Esophagus squamous epithelium (tissue), 4 donors: ENCODE data around the gene PLSCR4.

Source experiments
- POLR2A ChIP-seq, 4 donors: fragments of 450-650 bp; IDR thresholded peaks; one replicate each; pipeline ENCODE4 v1.6.1; 2017; ENCODE audit warnings: antibody characterized with exemption in 4 of 4, mild to moderate bottlenecking in 4 of 4, moderate library complexity in 3 of 4
- TF ChIP-seq, protein P1 (sequence below), 6 experiments: fragments of 450-650 bp in 4 of 6; fragments of 200-600 bp in 2 of 6; sonication (generic) in 2 of 6; IDR thresholded peaks; one replicate each; pipeline ENCODE4 v1.5.1; 2016 to 2019; ENCODE audit warnings: antibody characterized with exemption in 6 of 6, mild to moderate bottlenecking in 4 of 6, moderate library complexity in 4 of 6

GRCh38 chr3:146221276-146221675, 29.6 kb downstream of the PLSCR4 start:
- TF ChIP-seq POLR2A (IDR thresholded peaks at IDR 0.05): no peak
- TF ChIP-seq, protein P1, sequence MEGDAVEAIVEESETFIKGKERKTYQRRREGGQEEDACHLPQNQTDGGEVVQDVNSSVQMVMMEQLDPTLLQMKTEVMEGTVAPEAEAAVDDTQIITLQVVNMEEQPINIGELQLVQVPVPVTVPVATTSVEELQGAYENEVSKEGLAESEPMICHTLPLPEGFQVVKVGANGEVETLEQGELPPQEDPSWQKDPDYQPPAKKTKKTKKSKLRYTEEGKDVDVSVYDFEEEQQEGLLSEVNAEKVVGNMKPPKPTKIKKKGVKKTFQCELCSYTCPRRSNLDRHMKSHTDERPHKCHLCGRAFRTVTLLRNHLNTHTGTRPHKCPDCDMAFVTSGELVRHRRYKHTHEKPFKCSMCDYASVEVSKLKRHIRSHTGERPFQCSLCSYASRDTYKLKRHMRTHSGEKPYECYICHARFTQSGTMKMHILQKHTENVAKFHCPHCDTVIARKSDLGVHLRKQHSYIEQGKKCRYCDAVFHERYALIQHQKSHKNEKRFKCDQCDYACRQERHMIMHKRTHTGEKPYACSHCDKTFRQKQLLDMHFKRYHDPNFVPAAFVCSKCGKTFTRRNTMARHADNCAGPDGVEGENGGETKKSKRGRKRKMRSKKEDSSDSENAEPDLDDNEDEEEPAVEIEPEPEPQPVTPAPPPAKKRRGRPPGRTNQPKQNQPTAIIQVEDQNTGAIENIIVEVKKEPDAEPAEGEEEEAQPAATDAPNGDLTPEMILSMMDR (IDR thresholded peaks at IDR 0.05): no peak
